HL-60/S4 treated with phorbol 12-myristate 13-acetate at 8.2 ng/mL for 4 days and 3 days (cell line): ENCODE results near the gene COL10A1.
"Not testable (repeated sequence)": the region's sequence is repeated elsewhere in the genome, so short reads cannot be mapped to it uniquely, and the experiment has no call there.

Experiments
- in situ Hi-C: fragments of 300-500 bp; cut with MboI; formaldehyde crosslinking; loops from 2 replicates; pipeline ENCODE4 v1.15.0; 2022; ENCODE audit warnings: low sequenced_read_pairs

Gene COL10A1

DNA sequence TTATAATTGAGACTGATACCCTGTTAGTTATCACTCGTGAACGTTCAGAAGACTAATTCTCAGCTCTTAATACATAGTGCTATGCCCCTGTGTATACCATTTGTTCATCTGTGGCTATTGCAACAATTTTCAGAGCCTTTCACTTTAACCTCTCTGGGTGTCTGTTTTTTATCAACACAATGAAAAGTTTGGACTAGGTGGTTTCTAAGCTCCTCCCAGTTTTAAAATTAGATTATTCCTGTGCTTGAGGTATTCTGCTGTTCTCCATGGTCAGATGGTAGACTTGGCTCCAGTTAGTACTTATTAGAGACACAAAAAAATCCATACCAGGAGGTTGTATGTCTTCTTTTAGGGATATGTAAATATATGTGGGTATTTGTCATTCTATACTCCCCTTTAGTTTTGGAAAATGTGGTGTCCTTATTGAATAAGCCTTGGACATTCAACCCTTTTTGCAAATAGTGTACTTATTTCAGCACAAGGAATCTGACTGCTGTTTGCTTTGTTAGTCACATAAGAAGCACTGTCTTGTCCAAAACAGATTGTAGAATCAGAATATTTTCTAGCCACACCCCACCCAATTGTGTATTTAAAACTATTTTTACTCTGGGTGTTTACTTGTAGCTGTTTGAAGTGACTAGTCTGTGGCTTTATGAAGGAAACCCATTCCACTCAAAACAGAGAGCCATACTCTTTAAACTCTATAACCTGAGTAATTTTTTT lies 2.0 kb upstream of the COL10A1 start:
- in situ Hi-C loops = no loop called here

GRCh38 chr6:116120430-116120829 lies 5.5 kb downstream of the COL10A1 start:
- in situ Hi-C loops = no loop called here

- in situ Hi-C loops = no loop called here
These were observed 7.3 kb downstream of the COL10A1 start for GRCh38 chr6:116118608-116119007.

- in situ Hi-C loops = no loop called here
These were observed 10.2 kb downstream of the COL10A1 start for GRCh38 chr6:116115781-116116180.

GRCh38 chr6:116113386-116113785 lies 12.5 kb downstream of the COL10A1 start:
- in situ Hi-C loops = no loop called here

DNA sequence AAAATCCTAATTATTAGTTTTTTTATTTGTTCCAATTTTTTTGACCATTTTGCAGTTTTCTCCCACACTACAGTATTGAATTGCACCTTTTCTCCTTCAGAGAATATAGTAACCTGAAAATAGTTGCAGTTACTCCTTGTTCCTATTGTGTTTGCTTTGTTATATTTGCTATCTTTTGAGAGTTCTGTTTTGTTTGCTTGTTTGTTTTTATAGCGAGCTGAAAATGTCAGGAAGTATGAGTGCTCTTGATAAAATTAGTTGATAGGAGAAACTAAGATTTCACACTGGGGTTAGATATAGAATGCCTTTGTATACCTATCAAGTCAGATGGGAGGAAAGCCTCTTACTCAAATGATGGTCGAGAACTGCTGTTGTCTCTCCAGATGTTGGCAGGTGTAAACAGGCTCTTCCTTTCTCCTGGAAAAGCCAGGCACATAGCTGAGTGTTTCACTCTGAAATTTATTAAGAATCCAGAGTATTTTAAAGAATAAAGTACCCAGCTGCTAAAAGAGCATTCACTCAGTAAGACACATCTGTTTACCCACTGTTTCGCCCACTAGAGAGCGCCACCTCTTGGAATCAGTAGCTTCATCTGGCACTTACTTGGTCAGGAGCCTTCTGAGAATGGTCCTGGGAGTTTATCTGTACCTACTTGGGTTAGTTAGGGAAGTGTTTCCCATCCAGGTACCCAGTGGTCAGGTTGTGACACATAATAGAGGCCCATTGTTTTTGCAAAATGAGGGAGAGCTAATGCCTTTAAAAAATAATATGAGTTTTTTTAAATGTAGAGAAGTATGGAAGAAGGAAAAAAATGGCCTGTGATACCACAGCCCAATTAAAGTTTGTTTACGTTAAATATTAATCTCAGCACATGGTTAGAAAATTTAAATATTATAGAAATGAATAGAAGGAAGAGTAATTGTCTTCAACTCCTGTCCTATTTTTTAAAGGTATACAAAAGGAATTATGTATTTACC lies 14.1 kb downstream of the COL10A1 start:
- in situ Hi-C loops = no loop called here

DNA sequence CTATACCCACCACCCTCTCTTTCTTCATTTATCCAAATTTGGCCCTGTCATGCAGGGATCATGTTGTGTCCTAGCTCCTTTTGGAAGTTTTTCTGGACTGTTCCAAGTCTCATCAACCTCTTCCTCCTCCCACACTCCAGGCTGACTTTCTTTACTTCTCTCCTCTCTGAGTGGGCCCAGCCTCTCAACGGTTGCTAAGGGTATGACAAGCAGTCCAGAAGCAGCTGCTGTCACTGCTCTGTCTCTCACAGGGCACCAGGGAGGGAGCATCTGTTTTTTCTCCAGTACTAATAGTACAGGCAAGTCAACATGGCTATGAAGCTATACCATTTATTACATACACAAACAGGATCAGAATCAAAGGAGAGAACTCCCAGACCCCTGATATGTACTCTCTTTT lies 17.1 kb downstream of the COL10A1 start:
- in situ Hi-C loops = no loop called here

- in situ Hi-C loops = no loop called here
These were observed 19.8 kb downstream of the COL10A1 start for GRCh38 chr6:116106146-116106545.

- in situ Hi-C loops = no loop called here
These were observed 20.7 kb downstream of the COL10A1 start for GRCh38 chr6:116105247-116105646.

GRCh38 chr6:116104636-116105035 lies 21.3 kb downstream of the COL10A1 start:
- in situ Hi-C loops = no loop called here

- in situ Hi-C loops = no loop called here
These were observed 23.1 kb downstream of the COL10A1 start for GRCh38 chr6:116102873-116103272.

DNA sequence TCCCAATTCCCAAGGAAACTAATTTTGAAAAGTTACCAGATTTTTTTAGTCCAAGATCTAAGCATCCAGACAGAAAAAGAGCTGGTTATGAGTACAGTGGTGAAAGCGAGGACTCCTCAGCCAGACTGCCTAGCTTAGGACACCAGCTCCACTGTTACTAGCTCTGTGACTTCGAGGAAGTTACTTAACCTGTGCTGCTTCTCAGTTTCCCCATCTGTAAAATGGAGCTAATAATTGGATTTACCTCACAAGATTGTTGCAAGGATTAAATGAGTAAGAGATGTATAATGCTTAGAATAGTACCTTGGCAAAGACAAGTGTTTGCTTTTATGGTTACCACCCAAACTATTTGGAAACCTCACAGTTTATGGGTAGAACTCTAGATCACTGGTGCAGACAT lies 24.1 kb downstream of the COL10A1 start:
- in situ Hi-C loops = no loop called here

DNA sequence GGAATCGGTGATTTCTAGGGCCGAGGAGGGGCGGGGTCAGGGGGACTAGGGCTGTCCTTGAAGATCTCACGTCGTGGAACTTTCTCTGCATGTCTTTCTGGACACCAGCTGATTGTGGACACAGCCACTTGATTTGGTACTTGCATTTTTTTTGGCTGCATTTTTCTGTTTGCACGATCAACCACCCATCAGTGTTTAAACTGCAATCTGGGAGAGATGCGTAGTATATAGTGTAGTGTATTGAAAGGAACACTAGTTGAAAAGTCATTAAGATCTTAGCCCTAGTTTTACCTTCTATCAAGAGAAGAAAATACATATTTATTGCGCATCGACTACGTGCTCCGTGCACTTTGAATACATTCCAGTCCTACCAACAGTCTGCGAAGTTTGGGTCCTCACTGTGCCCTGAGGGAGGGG lies 24.6 kb downstream of the COL10A1 start:
- in situ Hi-C loops = no loop called here

DNA sequence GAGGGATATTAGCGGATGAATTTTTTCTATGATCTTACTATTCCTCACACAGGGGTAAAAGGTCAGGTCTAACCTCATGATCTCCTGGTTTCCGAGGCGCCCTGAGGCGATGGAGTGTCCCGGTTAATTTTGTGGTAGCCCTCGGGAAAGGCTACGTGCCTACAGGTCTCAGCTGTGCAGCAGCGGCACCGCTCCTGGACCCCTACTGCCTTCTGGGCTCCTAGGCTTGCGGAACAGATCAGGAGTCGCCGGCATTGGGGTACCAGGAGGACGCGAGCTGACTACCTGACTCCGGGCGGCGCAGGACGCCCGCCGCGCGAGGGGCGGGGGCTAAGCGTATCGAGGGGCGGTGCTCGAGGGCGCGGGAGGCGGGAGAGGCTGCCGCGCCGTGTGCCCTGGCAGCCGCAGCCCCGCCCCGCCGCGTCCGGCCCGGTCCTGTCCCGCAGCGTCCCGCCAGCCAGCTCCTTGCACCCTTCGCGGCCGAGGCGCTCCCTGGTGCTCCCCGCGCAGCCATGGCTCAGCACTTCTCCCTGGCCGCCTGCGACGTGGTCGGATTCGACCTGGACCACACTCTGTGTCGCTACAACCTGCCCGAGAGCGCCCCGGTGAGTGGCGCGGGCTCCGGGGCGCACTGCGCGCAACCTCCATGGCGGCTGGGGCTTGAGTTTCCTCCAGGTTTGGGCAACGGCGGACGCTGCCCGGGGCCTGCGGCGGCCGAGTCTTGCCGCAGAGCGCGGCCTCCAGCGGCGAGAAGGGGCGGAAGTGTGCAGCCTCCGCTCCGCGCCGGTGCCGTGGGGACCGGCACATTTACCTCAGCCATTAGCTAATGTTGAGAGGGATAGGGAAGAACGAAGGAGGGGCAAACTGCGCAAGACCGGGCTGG lies 25.3 kb downstream of the COL10A1 start, which contains the start of gene NT5DC1:
TSS of gene NT5DC1 (plus strand) at position 435 of the 883 bp plus-strand sequence. CDS start at position 513, 78 bp downstream.
- in situ Hi-C loops = no loop called here

- in situ Hi-C loops = no loop called here
These were observed 26.9 kb downstream of the COL10A1 start for GRCh38 chr6:116099036-116099435.

DNA sequence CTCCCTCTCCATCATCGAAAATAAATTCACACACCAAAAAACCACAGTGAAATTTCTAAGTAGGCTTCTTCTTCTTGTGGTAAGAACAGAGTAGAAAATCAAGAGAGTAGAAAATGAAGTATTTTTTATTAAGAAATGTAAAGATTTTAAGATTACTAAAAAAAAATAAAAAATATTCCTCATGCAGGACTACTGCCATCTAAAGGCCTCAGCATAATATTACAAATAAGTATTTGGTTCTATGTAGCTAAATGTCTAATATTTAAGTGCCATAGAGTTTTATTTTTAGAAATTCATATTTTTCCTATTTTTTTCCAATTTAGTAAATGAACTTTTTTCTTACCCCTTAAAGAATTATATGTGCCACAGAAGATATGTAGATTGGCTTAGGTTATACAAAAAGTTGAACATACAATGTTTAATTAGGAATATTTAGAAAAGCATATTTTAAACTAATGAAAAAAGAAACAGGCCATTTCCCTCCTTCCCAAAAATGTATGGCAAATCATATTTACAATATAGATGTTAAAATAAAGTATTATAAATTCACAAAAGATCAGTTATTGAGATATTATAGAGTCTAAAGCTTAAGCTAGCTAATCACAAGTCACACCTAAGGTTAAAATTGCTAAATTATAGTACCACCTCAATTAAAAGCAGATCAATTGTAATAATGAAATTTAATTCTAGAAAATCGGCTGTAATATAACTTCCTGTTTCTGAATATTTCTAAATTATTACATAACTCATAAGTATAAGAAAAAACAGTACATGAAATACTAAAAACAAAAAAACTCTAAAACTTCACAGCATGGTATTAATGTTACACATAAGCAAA lies 28.7 kb downstream of the COL10A1 start:
- in situ Hi-C loops = no loop called here

GRCh38 chr6:116096048-116096759 lies 29.7 kb downstream of the COL10A1 start:
- in situ Hi-C loops = not testable (repeated sequence)

DNA sequence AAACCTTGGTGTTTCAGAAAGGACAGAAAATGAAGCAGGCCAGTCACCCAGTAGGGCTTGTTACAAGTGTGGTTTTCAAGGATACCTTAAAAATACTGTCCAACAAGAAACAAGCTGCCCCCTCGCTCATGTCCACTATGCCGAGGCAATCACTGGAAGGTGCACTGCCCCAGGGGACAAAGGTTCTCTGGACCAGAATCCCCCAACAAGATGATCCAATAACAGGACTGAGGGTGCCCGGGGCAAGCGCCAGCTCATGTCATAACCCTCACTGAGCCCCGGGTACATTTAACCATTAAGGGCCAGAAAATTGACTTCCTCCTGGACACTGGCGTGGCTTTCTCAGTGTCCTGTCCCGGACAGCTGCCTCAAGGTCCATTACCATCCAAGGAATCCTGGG lies 31.9 kb downstream of the COL10A1 start:
- in situ Hi-C loops = no loop called here

- in situ Hi-C loops = no loop called here
These were observed 35.7 kb downstream of the COL10A1 start for GRCh38 chr6:116090251-116090650.
